Peyer's patch (tissue), 4 donors: Measurements from ENCODE around the gene GPR107. TPM values are rescaled to one million over a fixed set of nuclear protein-coding genes. Genes with fewer than 3 reads are reported as not detected.

Experiments
- DNase-seq, 3 donors: peaks; one replicate each; pipeline ENCODE4 v3.0.0-alpha.2; 2017 to 2019
- H3K27ac ChIP-seq, 4 donors: fragments of 200-600 bp; sonication (generic); one replicate each; pipeline ENCODE4 v1.5.1; 2016 to 2019
- H3K27me3 ChIP-seq, 2 donors: fragments of 200-600 bp; sonication (generic); one replicate each; pipeline ENCODE4 v1.5.1; 2019
- H3K36me3 ChIP-seq, 3 donors: fragments of 200-600 bp; sonication (generic); one replicate each; pipeline ENCODE4 v1.5.1; 2016 to 2019
- H3K4me1 ChIP-seq, 4 donors: fragments of 200-600 bp; sonication (generic); one replicate each; pipeline ENCODE4 v1.5.1; 2016 to 2019
- H3K4me3 ChIP-seq, 4 donors: fragments of 200-600 bp; sonication (generic); 1 replicate in 3 of 4; 2 replicates in 1 of 4; pipeline ENCODE4 v1.5.1; 2016 to 2019; ENCODE audit warnings: mild to moderate bottlenecking in 1 of 4
- H3K9me3 ChIP-seq, 4 donors: fragments of 200-600 bp; sonication (generic); one replicate each; pipeline ENCODE4 v1.5.1; 2016 to 2019; ENCODE audit warnings: mild to moderate bottlenecking in 1 of 4
- CTCF ChIP-seq, 6 experiments: fragments of 450-650 bp in 4 of 6; fragments of 200-600 bp in 2 of 6; sonication (generic) in 1 of 6; IDR thresholded peaks; one replicate each; pipeline ENCODE4 v1.5.1; 2017 to 2019; ENCODE audit warnings: antibody characterized with exemption in 6 of 6, mild to moderate bottlenecking in 3 of 6, moderate library complexity in 1 of 6
- POLR2A ChIP-seq, 2 donors: fragments of 450-650 bp; IDR thresholded peaks; one replicate each; pipeline ENCODE4 v1.5.1; 2017; ENCODE audit warnings: antibody characterized with exemption in 2 of 2, mild to moderate bottlenecking in 2 of 2, moderate library complexity in 2 of 2
- total RNA-seq, 4 donors: library from RNA; depleted of rRNA; stranded (reverse); fragments of >200 nt; gene quantifications; one replicate each; pipeline ENCODE4 v1.1.0, GENCODE V29; 2016

GPR107 gene
- total RNA-seq, 4 donors from 2014 or later = 16.6 to 29.0 (median 22.3) TPM

- Histone ChIP-seq H3K27me3 (no peaks in the 10 kb centered on the region), H3K9me3 (no peaks in the 10 kb centered on the region), H3K27ac (no peak overlapping the region), H3K4me1 (no peaks in the 10 kb centered on the region), H3K36me3 (peaks cover 0 to 76% (median 2%) of the 10 kb centered on the region in 3 donors), H3K4me3 (no peak overlapping the region)
- no peak for DNase-seq
- no peak for TF ChIP-seq POLR2A (IDR thresholded peaks at IDR 0.05)
- TF ChIP-seq CTCF (IDR thresholded peaks at IDR 0.05) = no peak
Observed at GRCh38 chr9:130088051-130088450, 34.3 kb downstream of the GPR107 start.

- no peak overlapping the region for H3K4me3 ChIP-seq
- no peak overlapping the region for H3K27ac ChIP-seq
- H3K9me3 ChIP-seq = no peaks in the 10 kb centered on the region
- no peaks in the 10 kb centered on the region for H3K27me3 ChIP-seq
- TF ChIP-seq CTCF (IDR thresholded peaks at IDR 0.05) (no peak), POLR2A (IDR thresholded peaks at IDR 0.05) (no peak)
- no peak for DNase-seq
- H3K4me1 ChIP-seq = no peaks in the 10 kb centered on the region
- H3K36me3 ChIP-seq = peaks cover 0 to 79% (median 2%) of the 10 kb centered on the region in 3 donors
Observed at GRCh38 chr9:130089141-130089540, 35.4 kb downstream of the GPR107 start.

DNA sequence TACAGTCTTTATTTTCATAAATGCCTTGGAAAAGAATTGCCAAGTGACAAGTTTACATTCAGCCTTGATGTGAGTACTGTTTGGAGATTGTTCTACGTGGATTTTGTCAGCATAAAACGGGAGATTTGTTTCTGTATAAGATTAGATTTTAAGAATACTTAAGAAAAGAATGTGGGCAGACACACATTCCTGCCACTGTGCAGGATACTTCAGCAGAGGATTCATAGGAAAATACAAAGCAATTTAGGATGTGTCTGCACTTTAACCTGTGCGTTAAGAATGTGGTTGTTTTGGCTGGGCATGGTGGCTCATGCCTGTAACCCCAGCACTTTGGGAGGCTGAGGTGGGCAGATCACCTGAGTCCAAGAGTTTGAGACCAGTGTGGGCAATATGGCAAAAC, 37.2 kb downstream of the GPR107 start:
- no peak overlapping the region for H3K27ac ChIP-seq

GRCh38 chr9:130092910-130093309, 39.2 kb downstream of the GPR107 start:
- TF ChIP-seq POLR2A (IDR thresholded peaks at IDR 0.05) (no peak), CTCF (IDR thresholded peaks at IDR 0.05) (no peak)
- Histone ChIP-seq H3K4me1 (no peaks in the 10 kb centered on the region), H3K27ac (no peak overlapping the region), H3K4me3 (no peak overlapping the region), H3K36me3 (peaks cover 0 to 83% (median 2%) of the 10 kb centered on the region in 3 donors), H3K27me3 (no peaks in the 10 kb centered on the region), H3K9me3 (no peaks in the 10 kb centered on the region)
- no peak for DNase-seq

More for the DNA sequence above, 37.2 kb downstream of the GPR107 start:
- Histone ChIP-seq H3K27me3 (no peaks in the 10 kb centered on the region), H3K9me3 (no peaks in the 10 kb centered on the region), H3K4me1 (no peaks in the 10 kb centered on the region), H3K4me3 (no peak overlapping the region), H3K36me3 (peaks cover 0 to 84% (median 2%) of the 10 kb centered on the region in 3 donors)
- TF ChIP-seq CTCF (IDR thresholded peaks at IDR 0.05) (no peak), POLR2A (IDR thresholded peaks at IDR 0.05) (no peak)
- no peak for DNase-seq

DNA sequence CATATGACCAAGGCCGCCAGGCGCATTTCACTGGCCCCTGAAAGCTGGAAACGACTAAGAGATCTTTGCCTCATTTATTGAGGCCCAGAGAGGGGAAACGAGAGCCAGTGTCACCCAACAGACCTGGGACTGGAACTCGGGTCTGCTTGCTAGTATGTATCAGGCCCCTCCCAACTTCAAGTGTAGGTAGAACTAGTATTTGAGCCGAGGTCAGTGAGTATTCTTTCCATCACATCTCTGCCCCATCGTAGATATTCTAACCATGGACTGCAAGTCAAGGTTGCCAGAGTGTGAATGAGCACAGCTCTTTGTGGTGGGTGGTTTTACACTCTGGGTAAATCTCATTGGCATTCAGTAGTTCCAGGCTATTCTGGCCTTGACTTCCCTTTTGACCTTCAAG, 42.2 kb downstream of the GPR107 start:
- Histone ChIP-seq H3K9me3 (no peaks in the 10 kb centered on the region), H3K27ac (no peak overlapping the region), H3K4me1 (no peaks in the 10 kb centered on the region), H3K4me3 (no peak overlapping the region), H3K27me3 (no peaks in the 10 kb centered on the region), H3K36me3 (peaks cover 0 to 90% (median 0%) of the 10 kb centered on the region in 3 donors)
- TF ChIP-seq CTCF (IDR thresholded peaks at IDR 0.05) (no peak), POLR2A (IDR thresholded peaks at IDR 0.05) (no peak)
- DNase-seq = no peak

DNA sequence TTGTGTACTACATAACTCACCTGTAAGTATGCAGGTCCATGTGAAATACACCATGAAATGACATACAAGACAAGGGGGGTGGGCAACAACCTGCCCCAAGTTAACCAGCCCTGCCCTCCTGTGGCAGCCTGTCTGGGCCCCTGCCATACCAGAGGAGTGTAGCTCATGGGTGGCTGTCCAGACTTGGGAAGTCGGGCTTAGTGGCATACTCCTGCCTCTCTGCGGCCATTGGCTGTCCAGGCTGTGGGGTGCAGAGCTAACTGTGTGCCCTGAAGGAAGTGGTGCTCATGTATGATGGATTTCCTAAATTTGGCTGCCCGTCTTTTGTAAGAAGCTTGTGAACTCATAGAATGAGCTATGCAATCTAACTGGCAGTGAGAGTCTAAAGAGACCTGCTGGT, 47.0 kb downstream of the GPR107 start:
- DNase-seq = no peak
- no peak overlapping the region for H3K4me3 ChIP-seq
- no peaks in the 10 kb centered on the region for H3K27me3 ChIP-seq
- TF ChIP-seq POLR2A (IDR thresholded peaks at IDR 0.05) (no peak), CTCF (IDR thresholded peaks at IDR 0.05) (no peak)
- peaks cover 0 to 93% (median 0%) of the 10 kb centered on the region in 3 donors for H3K36me3 ChIP-seq
- H3K9me3 ChIP-seq = no peaks in the 10 kb centered on the region
- H3K4me1 ChIP-seq = no peaks in the 10 kb centered on the region
- H3K27ac ChIP-seq = no peak overlapping the region
